ENCODE results near the gene HSPH1. TPM values are rescaled to one million over a fixed set of nuclear protein-coding genes. Genes with fewer than 3 reads are reported as not detected.

HSPH1 gene
- total RNA-seq, 6 donors from 2014 or later, result 32.5 to 93.1 (median 53.2) TPM

DNA sequence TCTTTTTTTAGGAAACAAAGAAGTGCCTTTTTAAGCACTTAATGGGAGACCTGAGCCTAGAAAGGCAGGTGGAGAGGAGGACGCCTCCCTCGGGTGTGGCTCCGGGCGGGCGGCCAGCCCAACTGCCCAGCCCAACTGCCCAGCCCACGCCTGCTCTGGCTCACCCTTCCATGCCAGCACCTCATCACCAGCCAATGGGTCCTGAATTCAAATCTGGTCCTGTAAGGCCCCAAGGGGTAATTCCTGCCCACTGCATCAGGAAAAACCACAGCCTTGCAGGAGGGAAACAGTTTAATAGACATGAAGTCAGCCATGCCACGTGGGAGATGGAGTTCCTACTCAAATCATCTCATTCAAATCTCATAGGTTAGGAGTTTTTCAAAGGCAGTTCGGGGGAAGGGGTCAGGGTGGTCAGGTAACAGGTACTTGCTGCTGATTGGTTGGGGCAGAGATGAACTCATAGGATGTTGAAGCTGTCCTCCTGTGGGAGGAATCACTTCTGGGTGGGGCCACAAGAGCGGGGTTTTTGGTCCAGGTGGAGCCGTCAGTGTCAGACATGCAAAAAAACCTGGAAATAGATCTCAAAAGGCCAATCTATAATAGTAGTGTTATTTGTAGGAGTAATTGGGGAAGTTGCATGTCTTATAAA, 64.9 kb downstream of the HSPH1 start:
- DNase-seq (peak; percentile 66 to 80), ATAC-seq (ENCODE audit: low FRiP score in 2 of 2) (no peak)
- H3K4me1 ChIP-seq, result no peaks in the 10 kb centered on the region
- WGBS, 2 donors, result 59 to 66% methylated on average over 10 of the region's 10 CpGs
- H3K36me3 ChIP-seq, result no peaks in the 10 kb centered on the region
- no peaks in the 10 kb centered on the region for H3K9me3 ChIP-seq
- no peak overlapping the region for H3K27ac ChIP-seq
- no peak overlapping the region for H3K4me3 ChIP-seq
- TF ChIP-seq POLR2AphosphoS5 (IDR thresholded peaks at IDR 0.05) (no peak), POLR2A (IDR thresholded peaks at IDR 0.05) (no peak), CTCF (IDR thresholded peaks at IDR 0.05) (no peak), EP300 (IDR thresholded peaks at IDR 0.05) (no peak)
- no peaks in the 10 kb centered on the region for H3K27me3 ChIP-seq

DNA sequence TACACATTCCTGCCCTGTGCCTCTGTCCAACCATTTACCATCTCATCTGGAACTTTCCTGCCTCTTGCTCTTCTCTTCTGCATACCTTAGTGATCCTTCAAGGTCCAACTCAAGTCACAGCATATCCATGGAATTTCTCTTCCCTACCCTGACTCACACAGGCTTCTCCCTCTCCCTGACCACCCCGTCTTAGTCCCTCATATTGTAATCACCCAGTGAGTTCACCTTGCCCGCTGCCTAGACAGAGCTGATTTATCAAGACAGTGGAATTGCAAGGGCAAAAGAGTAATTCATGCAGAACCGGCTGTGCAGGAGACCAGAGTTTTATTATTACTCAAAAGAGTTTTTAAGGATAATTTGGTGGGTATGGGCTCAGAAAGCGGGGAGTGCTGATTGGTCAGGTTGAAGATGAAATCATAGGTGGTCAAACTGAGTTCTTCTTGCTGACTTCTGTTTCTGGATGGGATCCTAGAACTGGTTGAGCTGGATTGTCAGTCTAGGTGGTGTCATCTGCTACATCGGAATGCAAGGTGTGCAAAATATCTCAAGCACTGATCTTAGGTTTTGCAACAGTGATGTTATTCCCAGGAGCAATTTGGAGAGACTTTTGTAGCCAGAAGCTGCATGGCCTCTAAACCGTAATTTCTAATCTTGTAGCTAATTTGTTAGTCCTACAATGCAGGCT, 67.2 kb downstream of the HSPH1 start:
- TF ChIP-seq POLR2AphosphoS5 (IDR thresholded peaks at IDR 0.05), result no peak
- TF ChIP-seq EP300 (IDR thresholded peaks at IDR 0.05), result no peak
- TF ChIP-seq CTCF (IDR thresholded peaks at IDR 0.05), result no peak
- Histone ChIP-seq H3K4me1 (peaks cover 0 to 4% (median 0%) of the 10 kb centered on the region in 4 donors), H3K27me3 (no peaks in the 10 kb centered on the region), H3K9me3 (no peaks in the 10 kb centered on the region), H3K27ac (no peak overlapping the region), H3K4me3 (no peak overlapping the region), H3K36me3 (no peaks in the 10 kb centered on the region)
- 64 to 92% methylated on average over 6 of the region's 6 CpGs for WGBS, 2 donors
- ATAC-seq (ENCODE audit: low FRiP score in 2 of 2), result no peak
- DNase-seq, result no peak

DNA sequence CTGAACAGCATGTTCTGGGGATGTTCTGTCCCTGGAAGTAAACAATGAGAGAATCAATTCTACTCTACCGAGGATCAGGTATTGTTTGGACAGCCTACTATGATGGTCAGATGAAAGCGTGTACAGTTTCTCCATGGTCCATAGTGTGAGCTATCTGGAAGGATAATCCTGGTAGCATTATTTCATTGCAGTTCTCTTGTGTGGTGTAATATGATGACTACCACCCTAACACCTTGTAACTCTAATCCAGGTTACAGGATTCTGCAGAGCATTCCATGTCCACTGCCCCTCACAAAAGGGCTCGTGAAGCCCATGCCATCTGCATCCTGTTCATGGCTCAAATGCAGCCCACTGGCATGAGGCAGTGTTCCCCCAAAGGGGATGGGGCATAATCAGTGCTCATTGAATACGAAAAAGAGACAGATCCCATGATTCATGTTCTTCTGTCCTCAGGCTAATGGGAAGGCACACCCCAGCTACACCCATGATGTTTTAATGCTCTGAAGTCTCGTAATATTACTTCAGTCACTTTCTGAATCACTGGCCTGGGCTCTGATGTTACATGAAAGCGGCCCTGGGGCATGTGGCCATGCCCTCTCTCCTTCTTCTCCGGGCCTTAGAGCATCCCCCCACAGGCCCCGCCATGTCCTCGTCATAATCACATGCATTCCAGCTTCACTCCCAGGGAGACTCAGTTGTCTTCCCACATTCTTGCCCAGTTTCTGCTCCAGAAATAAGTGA, 68.4 kb downstream of the HSPH1 start:
- Histone ChIP-seq H3K27me3 (no peaks in the 10 kb centered on the region), H3K27ac (no peak overlapping the region), H3K9me3 (no peaks in the 10 kb centered on the region), H3K36me3 (no peaks in the 10 kb centered on the region), H3K4me1 (peaks cover 0 to 4% (median 0%) of the 10 kb centered on the region in 4 donors), H3K4me3 (no peak overlapping the region)
- DNase-seq (no peak), ATAC-seq (ENCODE audit: low FRiP score in 2 of 2) (peak in 1 of 2 donors; percentile 17)
- WGBS, 2 donors, result 86% methylated on average over 8 to 9 of the region's 9 CpGs
- no peak for TF ChIP-seq POLR2AphosphoS5 (IDR thresholded peaks at IDR 0.05)
- no peak for TF ChIP-seq EP300 (IDR thresholded peaks at IDR 0.05)
- TF ChIP-seq POLR2A (IDR thresholded peaks at IDR 0.05), result no peak
- no peak for TF ChIP-seq CTCF (IDR thresholded peaks at IDR 0.05)

GRCh38 chr13:31092646-31093045, 69.1 kb downstream of the HSPH1 start:
- Histone ChIP-seq H3K4me3 (no peak overlapping the region), H3K27me3 (no peaks in the 10 kb centered on the region), H3K36me3 (no peaks in the 10 kb centered on the region), H3K27ac (no peak overlapping the region), H3K4me1 (peaks cover 0 to 4% (median 0%) of the 10 kb centered on the region in 4 donors), H3K9me3 (no peaks in the 10 kb centered on the region)
- ATAC-seq (ENCODE audit: low FRiP score in 2 of 2), result no peak
- DNase-seq, result no peak
- 79 to 80% methylated on average over 5 of the region's 5 CpGs for WGBS, 2 donors
- TF ChIP-seq EP300 (IDR thresholded peaks at IDR 0.05) (no peak), POLR2AphosphoS5 (IDR thresholded peaks at IDR 0.05) (no peak)

GRCh38 chr13:31090961-31091624, 70.6 kb downstream of the HSPH1 start:
- ATAC-seq (ENCODE audit: low FRiP score in 2 of 2), result no peak
- WGBS, 2 donors, result 28 to 30% methylated on average over 12 to 16 of the region's 16 CpGs
- Histone ChIP-seq H3K9me3 (no peaks in the 10 kb centered on the region), H3K27me3 (no peaks in the 10 kb centered on the region), H3K4me1 (peaks cover 0 to 4% (median 0%) of the 10 kb centered on the region in 4 donors), H3K27ac (no peak overlapping the region), H3K4me3 (no peak overlapping the region), H3K36me3 (no peaks in the 10 kb centered on the region)
- DNase-seq, result peak in 1 of 2 donors; percentile 43
- TF ChIP-seq POLR2AphosphoS5 (IDR thresholded peaks at IDR 0.05) (no peak), CTCF (IDR thresholded peaks at IDR 0.05) (no peak)
